ENCODE results near the gene PTPRM. TPM values are rescaled to one million over a fixed set of nuclear protein-coding genes. Genes with fewer than 3 reads are reported as not detected.

PTPRM gene
- total RNA-seq, 4 donors from 2014 or later, result 170 to 198 (median 182) TPM

- TF ChIP-seq CTCF (IDR thresholded peaks at IDR 0.05), result no peak
- no peak for TF ChIP-seq POLR2A (IDR thresholded peaks at IDR 0.05)
These were observed 444.8 kb downstream of the PTPRM start for GRCh38 chr18:8011906-8012305.

GRCh38 chr18:8018701-8019331, 451.7 kb downstream of the PTPRM start:
- WGBS, 2 donors, result 82 to 88% methylated on average over 6 of the region's 6 CpGs

More at GRCh38 chr18:8011906-8012305, 444.8 kb downstream of the PTPRM start:
- no peaks in the 10 kb centered on the region for H3K36me3 ChIP-seq
- H3K27ac ChIP-seq, result peak overlapping the region; percentile 15 to 65 (median 33)
- WGBS, 2 donors, result 50% methylated on average over 4 of the region's 4 CpGs
- no peaks in the 10 kb centered on the region for H3K9me3 ChIP-seq
- no peak overlapping the region for H3K4me3 ChIP-seq (replicated peaks in 1 of 3)
- no peaks in the 10 kb centered on the region for H3K27me3 ChIP-seq
- peak; percentile 61 to 69 for DNase-seq
- H3K4me1 ChIP-seq, result peaks cover 29 to 41% of the 10 kb centered on the region in 2 donors
- intact Hi-C loops (cut with DNase I), result no loop called here

GRCh38 chr18:8019600-8019999, 452.5 kb downstream of the PTPRM start:
- no peaks in the 10 kb centered on the region for H3K27me3 ChIP-seq
- H3K9me3 ChIP-seq, result no peaks in the 10 kb centered on the region
- H3K27ac ChIP-seq, result peak overlapping the region in 2 of 3 donors; percentile 39 to 67
- no peak for TF ChIP-seq CTCF (IDR thresholded peaks at IDR 0.05)
- no peak for TF ChIP-seq POLR2A (IDR thresholded peaks at IDR 0.05)
- DNase-seq, result no peak
- H3K36me3 ChIP-seq, result no peaks in the 10 kb centered on the region
- peaks cover 31 to 34% of the 10 kb centered on the region in 2 donors for H3K4me1 ChIP-seq
- WGBS, 2 donors, result 96 to 99% methylated on average over 1 of the region's 1 CpG
- intact Hi-C loops (cut with DNase I), result no loop called here
- H3K4me3 ChIP-seq (replicated peaks in 1 of 3), result no peak overlapping the region

More at GRCh38 chr18:8018701-8019331, 451.7 kb downstream of the PTPRM start:
- TF ChIP-seq POLR2A (IDR thresholded peaks at IDR 0.05) (no peak), CTCF (IDR thresholded peaks at IDR 0.05) (no peak)
- H3K9me3 ChIP-seq, result no peaks in the 10 kb centered on the region
- H3K36me3 ChIP-seq, result no peaks in the 10 kb centered on the region
- H3K27me3 ChIP-seq, result no peaks in the 10 kb centered on the region
- no peak overlapping the region for H3K4me3 ChIP-seq (replicated peaks in 1 of 3)
- H3K4me1 ChIP-seq, result peaks cover 37 to 39% of the 10 kb centered on the region in 2 donors
- intact Hi-C loops (cut with DNase I), result no loop called here
- no peak overlapping the region for H3K27ac ChIP-seq
- no peak for DNase-seq

GRCh38 chr18:8020132-8020846, 453.2 kb downstream of the PTPRM start:
- H3K4me1 ChIP-seq, result peaks cover 28 to 32% of the 10 kb centered on the region in 2 donors
- no peak overlapping the region for H3K4me3 ChIP-seq (replicated peaks in 1 of 3)
- H3K27me3 ChIP-seq, result no peaks in the 10 kb centered on the region
- intact Hi-C loops (cut with DNase I), result no loop called here
- no peak for TF ChIP-seq CTCF (IDR thresholded peaks at IDR 0.05)
- no peak for TF ChIP-seq POLR2A (IDR thresholded peaks at IDR 0.05)
- 74 to 76% methylated on average over 7 of the region's 7 CpGs for WGBS, 2 donors
- H3K9me3 ChIP-seq, result no peaks in the 10 kb centered on the region
- peak overlapping the region in 2 of 3 donors; percentile 39 to 67 for H3K27ac ChIP-seq
- no peak for DNase-seq
- no peaks in the 10 kb centered on the region for H3K36me3 ChIP-seq

- no peaks in the 10 kb centered on the region for H3K27me3 ChIP-seq
- H3K4me3 ChIP-seq (replicated peaks in 1 of 3), result no peak overlapping the region
- no peaks in the 10 kb centered on the region for H3K36me3 ChIP-seq
- H3K27ac ChIP-seq, result no peak overlapping the region
- intact Hi-C loops (cut with DNase I), result no loop called here
- no peak for TF ChIP-seq POLR2A (IDR thresholded peaks at IDR 0.05)
- TF ChIP-seq CTCF (IDR thresholded peaks at IDR 0.05), result no peak
- H3K4me1 ChIP-seq, result peaks cover 13 to 16% of the 10 kb centered on the region in 2 donors
- no peaks in the 10 kb centered on the region for H3K9me3 ChIP-seq
- DNase-seq, result peak; percentile 38 to 66
These were observed 461.9 kb downstream of the PTPRM start for GRCh38 chr18:8029061-8029460.
